ENCODE measurements around the gene TMEM109.

GRCh38 chr11:60889869-60890311 is 24.1 kb upstream of the TMEM109 start:
- TF ChIP-seq CTCF (IDR thresholded peaks at IDR 0.05) (no peak), POLR2A (IDR thresholded peaks at IDR 0.05) (no peak)

Measured in thyroid gland (tissue), 4 donors.